IgD-negative memory B cell (primary cell): Measurements from ENCODE around the gene TAL1. TPM values are rescaled to one million over a fixed set of nuclear protein-coding genes. Genes with fewer than 3 reads are reported as not detected.
A peak's percentile ranks its signal among the peaks of the same experiment; 100 is the strongest.

Experiments
- H3K27ac Mint-ChIP-seq, 3 donors: one replicate each; pipeline ENCODE4 v1.8.0; 2020 to 2022; ENCODE audit warnings: mild to moderate bottlenecking in 3 of 3, mixed read lengths in 3 of 3, moderate library complexity in 1 of 3
- H3K27me3 Mint-ChIP-seq: one replicate; pipeline ENCODE4 v1.8.0; 2021; ENCODE audit warnings: mixed read lengths
- H3K36me3 Mint-ChIP-seq: one replicate; pipeline ENCODE4 v1.8.0; 2020; ENCODE audit warnings: mild to moderate bottlenecking, mixed read lengths
- H3K4me1 Mint-ChIP-seq, 3 donors: one replicate each; pipeline ENCODE4 v1.8.0; 2020 to 2022; ENCODE audit warnings: mixed read lengths in 3 of 3, mild to moderate bottlenecking in 1 of 3
- H3K4me3 Mint-ChIP-seq, 4 donors: one replicate each; pipeline ENCODE4 v1.8.0; 2020 to 2022; ENCODE audit warnings: mild to moderate bottlenecking in 4 of 4, mixed read lengths in 4 of 4, moderate library complexity in 3 of 4
- H3K9me3 Mint-ChIP-seq, 3 donors: one replicate each; pipeline ENCODE4 v1.8.0; 2020 to 2021; ENCODE audit warnings: mixed read lengths in 3 of 3, mild to moderate bottlenecking in 1 of 3
- polyA plus RNA-seq: library from polyadenylated mRNA; unstranded; fragments of 300-500 nt; fragmentation: Illumina TruSeq; gene quantifications from one replicate; pipeline ENCODE4 v1.2.3, GENCODE V29; 2021

Gene TAL1
- polyA plus RNA-seq, 1 donor from 2014 or later = 0.19 TPM

DNA sequence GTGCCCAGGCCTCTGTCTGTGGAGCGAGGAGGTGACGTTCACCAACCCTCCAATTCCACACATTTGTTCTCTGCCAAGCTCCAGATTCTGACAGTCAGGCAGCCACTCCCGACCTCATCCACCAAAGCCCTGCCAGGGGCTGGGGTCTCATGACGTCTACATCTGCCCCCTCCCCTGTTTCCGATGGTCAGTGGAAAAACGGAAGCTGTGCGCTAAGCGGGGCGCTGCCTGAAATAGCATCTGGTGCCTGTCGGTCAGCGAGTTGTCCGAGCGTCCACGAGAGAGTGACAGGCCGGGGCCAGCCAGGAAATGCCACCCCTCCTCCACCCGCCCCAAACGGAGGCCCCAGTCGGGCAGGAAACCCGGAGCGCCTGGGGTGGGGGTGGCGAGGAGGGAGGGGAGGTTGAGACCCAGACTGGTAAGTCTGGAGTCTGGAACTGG lies 3.2 kb upstream of the TAL1 start:
- Mint-ChIP-seq H3K4me1 (peaks cover 6 to 9% (median 8%) of the 10 kb centered on the region in 3 donors), H3K27ac (no peak overlapping the region), H3K9me3 (no peaks in the 10 kb centered on the region), H3K4me3 (no peak overlapping the region), H3K36me3 (no peaks in the 10 kb centered on the region), H3K27me3 (peaks cover 54% of the 10 kb centered on the region)

DNA sequence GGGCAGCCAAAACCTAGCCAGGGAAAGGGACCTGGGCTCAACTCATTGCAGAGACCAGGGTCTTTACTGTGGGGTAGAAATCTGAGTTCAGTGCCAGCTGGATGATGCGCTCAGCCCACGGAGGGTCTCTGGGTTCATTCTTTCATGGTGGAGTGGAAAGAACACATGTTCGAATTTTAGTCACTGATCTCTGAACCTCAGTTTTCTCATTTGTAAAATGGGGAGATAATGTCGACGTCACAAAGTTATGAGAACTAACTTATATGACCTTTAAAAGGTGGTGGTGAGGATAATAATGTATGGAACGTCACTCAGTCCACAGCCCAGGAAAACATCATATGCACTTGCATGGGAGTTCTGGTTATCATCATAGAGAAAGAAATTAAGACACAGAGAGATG lies 1.2 kb upstream of the TAL1 start:
- Mint-ChIP-seq H3K4me3 (peak overlapping the region in 2 of 4 donors; percentile 32 to 33), H3K27ac (peak overlapping the region in 1 of 3 donors; percentile 8), H3K4me1 (peaks cover 6 to 11% (median 10%) of the 10 kb centered on the region in 3 donors), H3K36me3 (peaks cover 2% of the 10 kb centered on the region), H3K27me3 (peaks cover 68% of the 10 kb centered on the region), H3K9me3 (peaks cover 0 to 2% (median 0%) of the 10 kb centered on the region in 3 donors)

GRCh38 chr1:47231301-47232186 lies 481 bp downstream of the TAL1 start:
- H3K4me1 Mint-ChIP-seq = peaks cover 6 to 12% (median 11%) of the 10 kb centered on the region in 3 donors
- peaks cover 81% of the 10 kb centered on the region for H3K27me3 Mint-ChIP-seq
- H3K4me3 Mint-ChIP-seq = peak overlapping the region; percentile 79 to 88 (median 81)
- peak overlapping the region; percentile 4 to 59 (median 6) for H3K27ac Mint-ChIP-seq
- H3K36me3 Mint-ChIP-seq = peaks cover 2% of the 10 kb centered on the region
- peaks cover 0 to 2% (median 0%) of the 10 kb centered on the region in 3 donors for H3K9me3 Mint-ChIP-seq

DNA sequence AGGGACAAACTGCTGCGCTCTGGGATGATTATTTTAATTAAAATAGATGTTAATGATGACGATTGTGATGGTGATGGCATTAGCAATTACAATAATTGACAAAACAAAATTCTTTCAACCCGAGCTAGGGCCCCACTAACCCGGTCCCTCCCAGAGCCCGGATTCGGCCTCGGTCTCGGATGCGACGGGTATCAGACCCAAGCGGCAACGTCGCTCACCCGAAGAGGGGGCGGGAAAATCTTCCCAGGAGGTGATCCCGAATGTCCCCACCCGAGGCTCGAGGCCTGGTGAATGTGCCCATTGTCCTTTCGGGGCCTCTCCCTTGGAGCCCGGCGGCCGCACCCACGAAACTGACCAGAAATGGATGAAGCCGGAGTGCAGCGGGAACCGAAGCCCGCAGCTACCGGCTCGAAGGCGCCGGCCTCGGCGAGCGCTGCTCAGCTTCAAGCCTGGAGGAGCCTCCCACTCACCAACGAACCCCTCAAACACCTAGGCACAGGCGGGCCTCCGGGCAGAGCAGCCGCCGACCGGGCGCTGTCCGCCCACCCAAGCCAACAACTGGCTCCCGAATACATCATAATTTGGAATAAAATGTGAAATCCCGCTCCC lies 1.2 kb downstream of the TAL1 start:
- Mint-ChIP-seq H3K36me3 (peaks cover 2% of the 10 kb centered on the region), H3K4me3 (peak overlapping the region in 3 of 4 donors; percentile 25 to 73 (median 56)), H3K9me3 (peaks cover 0 to 2% (median 0%) of the 10 kb centered on the region in 3 donors), H3K27me3 (peaks cover 85% of the 10 kb centered on the region), H3K4me1 (peaks cover 6 to 13% (median 13%) of the 10 kb centered on the region in 3 donors), H3K27ac (no peak overlapping the region)

- H3K4me1 Mint-ChIP-seq = peaks cover 6 to 13% (median 13%) of the 10 kb centered on the region in 3 donors
- peaks cover 2% of the 10 kb centered on the region for H3K36me3 Mint-ChIP-seq
- H3K4me3 Mint-ChIP-seq = peak overlapping the region in 3 of 4 donors; percentile 48 to 73 (median 56)
- H3K27me3 Mint-ChIP-seq = peaks cover 83% of the 10 kb centered on the region
- peak overlapping the region in 2 of 3 donors; percentile 7 to 14 for H3K27ac Mint-ChIP-seq
- peaks cover 0 to 2% (median 0%) of the 10 kb centered on the region in 3 donors for H3K9me3 Mint-ChIP-seq
These were observed 1.9 kb downstream of the TAL1 start for GRCh38 chr1:47229886-47230691.

- peaks cover 2% of the 10 kb centered on the region for H3K36me3 Mint-ChIP-seq
- peak overlapping the region in 2 of 4 donors; percentile 48 to 56 for H3K4me3 Mint-ChIP-seq
- H3K4me1 Mint-ChIP-seq = peaks cover 6 to 13% (median 13%) of the 10 kb centered on the region in 3 donors
- H3K9me3 Mint-ChIP-seq = peaks cover 0 to 2% (median 0%) of the 10 kb centered on the region in 3 donors
- H3K27ac Mint-ChIP-seq = peak overlapping the region in 1 of 3 donors; percentile 7
- H3K27me3 Mint-ChIP-seq = peaks cover 77% of the 10 kb centered on the region
These were observed 2.8 kb downstream of the TAL1 start for GRCh38 chr1:47229031-47229885.

DNA sequence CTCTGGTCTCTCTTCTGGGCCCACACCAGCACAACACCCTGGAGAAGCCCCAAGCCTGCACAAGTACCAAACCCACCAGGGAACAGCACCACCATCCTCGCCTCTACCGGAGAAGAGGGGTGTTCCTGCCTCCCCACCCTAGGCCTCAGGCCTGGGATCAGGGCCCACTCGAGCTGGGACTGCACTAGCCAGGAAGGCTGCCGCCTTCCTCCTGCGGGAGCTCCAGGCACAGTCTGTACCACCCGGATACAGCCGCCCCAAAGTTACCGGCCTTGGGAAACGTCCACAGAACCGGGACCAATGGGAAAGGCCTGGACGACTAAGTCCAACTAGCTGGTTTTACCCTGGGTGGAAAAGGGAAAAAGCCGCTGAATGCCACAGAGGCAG lies 3.4 kb downstream of the TAL1 start:
- H3K4me1 Mint-ChIP-seq = peaks cover 6 to 13% (median 13%) of the 10 kb centered on the region in 3 donors
- no peak overlapping the region for H3K4me3 Mint-ChIP-seq
- H3K9me3 Mint-ChIP-seq = peaks cover 0 to 2% (median 0%) of the 10 kb centered on the region in 3 donors
- H3K36me3 Mint-ChIP-seq = peaks cover 2% of the 10 kb centered on the region
- H3K27me3 Mint-ChIP-seq = peaks cover 70% of the 10 kb centered on the region
- H3K27ac Mint-ChIP-seq = no peak overlapping the region

GRCh38 chr1:47227341-47228232 lies 4.4 kb downstream of the TAL1 start:
- no peak overlapping the region for H3K27ac Mint-ChIP-seq
- peak overlapping the region in 1 of 4 donors; percentile 12 for H3K4me3 Mint-ChIP-seq
- H3K9me3 Mint-ChIP-seq = peaks cover 0 to 2% (median 0%) of the 10 kb centered on the region in 3 donors

DNA sequence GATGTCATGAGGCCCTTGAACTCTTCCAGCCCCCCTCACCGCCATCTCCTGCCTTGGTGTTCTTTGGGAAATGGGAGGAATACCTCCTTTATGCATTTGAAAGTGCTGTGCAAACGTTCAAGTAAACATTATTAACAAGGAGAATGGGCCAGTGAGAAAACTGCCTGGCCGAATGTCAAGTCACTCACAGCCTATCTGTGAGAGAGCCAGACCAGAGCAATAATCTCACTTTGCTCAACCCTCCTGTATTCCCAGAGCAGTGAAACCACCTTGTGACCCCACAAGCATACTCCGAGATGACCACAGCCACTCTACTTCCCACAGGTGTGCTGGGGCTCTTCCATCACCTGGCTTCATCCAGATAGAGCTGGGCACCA lies 5.2 kb downstream of the TAL1 start:
- peaks cover 55% of the 10 kb centered on the region for H3K27me3 Mint-ChIP-seq
- peaks cover 6 to 13% (median 10%) of the 10 kb centered on the region in 3 donors for H3K4me1 Mint-ChIP-seq
- H3K9me3 Mint-ChIP-seq = peaks cover 0 to 2% (median 0%) of the 10 kb centered on the region in 3 donors
- H3K36me3 Mint-ChIP-seq = peaks cover 2% of the 10 kb centered on the region
- H3K27ac Mint-ChIP-seq = no peak overlapping the region
- peak overlapping the region in 1 of 4 donors; percentile 12 for H3K4me3 Mint-ChIP-seq

More at GRCh38 chr1:47227341-47228232, 4.4 kb downstream of the TAL1 start:
- peaks cover 6 to 13% (median 12%) of the 10 kb centered on the region in 3 donors for H3K4me1 Mint-ChIP-seq
- H3K36me3 Mint-ChIP-seq = peaks cover 2% of the 10 kb centered on the region
- H3K27me3 Mint-ChIP-seq = peaks cover 60% of the 10 kb centered on the region

DNA sequence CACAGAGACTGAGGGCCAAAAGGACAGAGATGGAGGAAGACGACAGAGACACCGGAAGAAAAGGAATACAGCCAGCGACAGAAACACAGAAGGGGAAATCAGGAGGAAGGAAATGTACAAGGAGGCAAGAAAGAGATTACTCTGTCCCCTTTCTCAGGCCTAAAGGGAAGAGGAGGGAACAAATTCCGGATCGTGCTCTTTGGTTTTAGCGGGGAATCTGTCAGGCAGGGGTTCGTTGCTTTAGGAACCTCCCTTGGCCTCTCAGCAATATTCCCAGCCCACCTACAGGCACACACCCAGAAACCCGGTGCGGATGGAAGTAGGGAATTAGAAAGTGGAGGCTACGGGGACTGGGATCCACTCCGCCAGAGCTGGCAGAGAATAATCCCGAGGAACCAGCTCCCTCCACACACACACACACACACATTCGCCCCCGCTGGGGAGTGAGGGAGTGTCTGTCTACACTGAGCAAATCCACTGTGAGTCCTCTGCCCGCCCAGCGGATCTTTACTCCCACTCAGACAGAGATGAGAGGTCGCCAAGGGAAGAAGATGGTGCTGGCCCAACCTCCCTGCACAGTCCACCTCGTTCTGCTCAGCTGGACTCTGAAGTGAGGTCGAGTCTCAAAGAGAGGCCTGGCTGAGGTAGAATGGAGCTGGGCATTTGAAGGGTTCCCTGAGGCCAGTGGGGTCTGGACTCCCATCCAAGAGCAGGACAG lies 5.7 kb downstream of the TAL1 start:
- peaks cover under 1 to 9% (median 5%) of the 10 kb centered on the region in 3 donors for H3K4me1 Mint-ChIP-seq
- peak overlapping the region in 2 of 4 donors; percentile 74 to 92 for H3K4me3 Mint-ChIP-seq
- peaks cover 2% of the 10 kb centered on the region for H3K36me3 Mint-ChIP-seq
- peaks cover 49% of the 10 kb centered on the region for H3K27me3 Mint-ChIP-seq
- peaks cover 0 to 2% (median 0%) of the 10 kb centered on the region in 3 donors for H3K9me3 Mint-ChIP-seq
- peak overlapping the region in 1 of 3 donors; percentile 39 for H3K27ac Mint-ChIP-seq

DNA sequence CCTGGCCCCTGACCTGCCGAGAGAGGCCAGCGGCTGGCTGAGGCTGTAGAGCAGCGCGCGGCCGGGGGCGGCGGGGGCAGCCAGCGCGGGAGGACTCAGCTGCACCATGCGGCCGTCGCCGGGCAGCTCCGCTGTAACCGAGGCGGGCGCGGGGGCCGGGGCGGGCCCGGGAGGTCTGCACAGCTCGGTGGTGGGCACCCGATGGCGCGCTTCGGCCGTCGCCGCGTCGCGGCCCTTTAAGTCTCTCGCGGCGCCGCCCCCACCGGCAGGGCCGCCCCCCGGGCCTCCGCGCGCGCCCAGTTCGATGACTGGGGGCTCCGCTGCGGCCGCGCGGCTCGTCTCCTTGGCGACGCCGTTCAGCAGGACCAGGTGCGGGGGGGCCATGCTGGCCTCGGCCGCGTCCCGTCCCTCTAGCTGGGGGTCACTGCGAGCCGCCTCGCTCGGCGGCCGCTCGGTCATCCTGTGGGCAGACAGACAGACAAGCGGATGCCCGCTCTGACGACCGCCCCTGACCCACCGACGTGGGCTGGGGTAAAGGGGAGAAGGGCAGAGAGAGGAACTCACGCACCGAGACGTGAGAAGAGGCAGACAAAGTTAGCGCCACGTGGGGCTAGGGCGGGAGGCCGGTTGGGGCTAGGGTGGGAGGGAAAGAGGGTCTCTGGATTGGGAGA lies 6.5 kb downstream of the TAL1 start:
- peaks cover 2% of the 10 kb centered on the region for H3K36me3 Mint-ChIP-seq
- peak overlapping the region in 2 of 4 donors; percentile 74 to 92 for H3K4me3 Mint-ChIP-seq
- peaks cover 46% of the 10 kb centered on the region for H3K27me3 Mint-ChIP-seq
- peaks cover 0 to 7% (median 4%) of the 10 kb centered on the region in 3 donors for H3K4me1 Mint-ChIP-seq
- H3K27ac Mint-ChIP-seq = peak overlapping the region in 1 of 3 donors; percentile 9
- H3K9me3 Mint-ChIP-seq = peaks cover 0 to 2% (median 0%) of the 10 kb centered on the region in 3 donors
